Measurements from ENCODE around the gene KIAA1191.

- TF ChIP-seq CTCF (conservative IDR thresholded peaks at IDR 0.05; ENCODE audit: low read length): no peak
- TF ChIP-seq EZH2phosphoT487 (IDR thresholded peaks at IDR 0.05; ENCODE audit: borderline replicate concordance, low read depth, low read length): no peak
Measured at GRCh38 chr5:176391999-176392398, 30.4 kb upstream of the KIAA1191 start.
